ENCODE results near the gene FADS2.

Gene FADS2

GRCh38 chr11:61889831-61890230, 61.7 kb downstream of the FADS2 start:
- no peak for DNase-seq

GRCh38 chr11:61890529-61891330, 62.6 kb downstream of the FADS2 start:
- peak; percentile 76 for DNase-seq

GRCh38 chr11:61891331-61892084, 63.4 kb downstream of the FADS2 start, which contains the start of gene FADS3:
TSS of gene FADS3 (minus strand) at chr11:61891545. CDS start at chr11:61891381, 164 bp downstream.
- DNase-seq: peak; percentile 76

GRCh38 chr11:61892085-61892370, 63.9 kb downstream of the FADS2 start:
- no peak for DNase-seq

- peak; percentile 94 for DNase-seq
Observed at GRCh38 chr11:61893981-61894380, 65.9 kb downstream of the FADS2 start.

GRCh38 chr11:61895046-61895717, 67.1 kb downstream of the FADS2 start:
- DNase-seq: no peak

GRCh38 chr11:61895718-61896059, 67.6 kb downstream of the FADS2 start:
- DNase-seq: no peak

GRCh38 chr11:61896665-61897386, 68.7 kb downstream of the FADS2 start:
- no peak for DNase-seq

- DNase-seq: peak; percentile 64
Observed at GRCh38 chr11:61897387-61898246, 69.5 kb downstream of the FADS2 start.

- no peak for DNase-seq
Observed at GRCh38 chr11:61898247-61898582, 70.1 kb downstream of the FADS2 start.

GRCh38 chr11:61899146-61899841, 71.2 kb downstream of the FADS2 start:
- peak; percentile 68 for DNase-seq

GRCh38 chr11:61900251-61900650, 72.2 kb downstream of the FADS2 start:
- DNase-seq: no peak

- no peak for DNase-seq
Observed at GRCh38 chr11:61901397-61901796, 73.3 kb downstream of the FADS2 start.

GRCh38 chr11:61902313-61902712, 74.2 kb downstream of the FADS2 start:
- no peak for DNase-seq

GRCh38 chr11:61903845-61904244, 75.7 kb downstream of the FADS2 start:
- DNase-seq: no peak

GRCh38 chr11:61904539-61905048, 76.5 kb downstream of the FADS2 start:
- DNase-seq: no peak

GRCh38 chr11:61905067-61905696, 77.1 kb downstream of the FADS2 start:
- no peak for DNase-seq

- DNase-seq: no peak
Observed at GRCh38 chr11:61905801-61906521, 77.9 kb downstream of the FADS2 start.

GRCh38 chr11:61906522-61906909, 78.4 kb downstream of the FADS2 start:
- DNase-seq: no peak

- no peak for DNase-seq
Observed at GRCh38 chr11:61907282-61907681, 79.2 kb downstream of the FADS2 start.
